ENCODE results near the gene PWWP2B. TPM values are rescaled to one million over a fixed set of nuclear protein-coding genes. Genes with fewer than 3 reads are reported as not detected.

PWWP2B gene
- total RNA-seq, 6 experiments from 2014 or later = 3.0 to 12.2 (median 5.1) TPM

DNA sequence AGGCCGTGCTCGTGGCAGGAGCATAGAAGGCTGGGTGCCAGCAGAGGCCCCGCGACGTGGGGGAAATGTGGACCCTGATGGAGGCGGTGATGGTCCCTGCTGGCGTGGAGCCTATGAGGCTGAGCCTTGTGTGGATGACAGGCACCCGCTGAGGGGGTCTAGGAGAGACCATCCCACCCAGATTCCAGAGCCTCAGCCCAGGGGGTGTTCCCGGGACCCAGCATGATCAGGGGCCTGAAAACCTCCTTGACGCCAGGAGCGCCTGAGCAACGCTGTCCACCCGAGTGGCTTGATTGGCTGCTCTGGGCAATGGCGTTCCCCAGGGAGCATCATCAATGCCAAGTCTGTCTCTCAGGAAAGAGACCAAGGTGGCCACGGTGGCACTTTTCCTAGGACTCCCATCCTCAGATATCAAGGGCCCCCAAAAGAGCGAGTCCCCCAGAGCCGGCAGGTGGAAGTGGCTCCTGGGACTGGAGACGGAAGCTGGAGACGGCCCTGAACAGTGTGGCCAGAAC, 61.1 kb downstream of the PWWP2B start:
- H3K4me3 ChIP-seq = no peak overlapping the region

DNA sequence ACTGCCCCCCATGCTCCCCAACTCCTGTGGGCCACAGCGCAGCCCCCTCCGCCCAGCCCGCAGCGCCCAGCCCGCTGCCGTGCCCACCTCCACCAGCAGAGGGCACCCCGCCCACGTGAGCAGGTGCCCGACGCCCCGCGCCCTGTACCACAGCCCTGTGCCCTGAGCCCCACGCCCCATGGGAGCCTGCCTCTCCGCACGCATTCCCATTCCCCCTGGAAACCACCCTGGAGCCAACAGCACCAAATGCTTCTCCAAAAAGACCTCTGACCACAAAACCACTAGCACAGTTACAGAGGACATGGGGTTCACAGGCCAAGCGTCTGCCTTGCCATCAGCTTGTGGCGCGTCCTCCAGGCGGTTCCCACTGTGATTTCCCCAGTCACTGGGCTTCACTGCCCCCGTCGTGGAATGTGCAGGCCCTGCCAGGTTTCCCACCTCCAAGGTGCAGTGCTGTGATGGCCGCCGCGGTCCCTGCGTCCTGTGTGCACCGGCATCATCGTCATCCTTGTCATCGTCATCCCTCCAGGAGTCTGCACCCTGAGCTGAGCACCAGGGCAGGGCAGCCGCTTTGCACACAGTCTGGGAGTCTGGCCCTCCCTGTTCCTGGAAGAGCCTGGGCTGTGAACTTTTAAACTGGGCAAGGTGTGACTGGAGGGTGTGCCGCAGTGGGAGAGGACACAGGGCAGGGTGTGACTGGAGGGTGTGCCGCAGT, 61.7 kb downstream of the PWWP2B start:
- H3K9me3 ChIP-seq = no peaks in the 10 kb centered on the region
- intact Hi-C loops (cut with DNase I) = loop anchor here (5.0 kb wide), 4 partner anchors 76 to 236 kb away; no protein-coding TSS in a partner anchor
- ATAC-seq (peak; percentile 65 to 78 (median 76)), DNase-seq (peak; percentile 58 to 76 (median 70))
- TF ChIP-seq POLR2A (IDR thresholded peaks at IDR 0.05) (no peak), CTCF (IDR thresholded peaks at IDR 0.05) (peak; percentile 90 to 95 (median 92))
- WGBS (ENCODE audit: insufficient coverage, low coverage, low lambda C conversion rate, missing lambda C conversion rate) = 62% methylated on average over 11 of the region's 31 CpGs
- H3K27me3 ChIP-seq = no peaks in the 10 kb centered on the region
- H3K36me3 ChIP-seq = no peaks in the 10 kb centered on the region
- no peak overlapping the region for H3K4me3 ChIP-seq
- peaks cover 0 to 16% (median 5%) of the 10 kb centered on the region in 4 donors for H3K4me1 ChIP-seq
- H3K27ac ChIP-seq = no peak overlapping the region

More for the DNA sequence above, 61.1 kb downstream of the PWWP2B start:
- WGBS (ENCODE audit: insufficient coverage, low coverage, low lambda C conversion rate, missing lambda C conversion rate) = 47% methylated on average over 8 of the region's 19 CpGs
- intact Hi-C loops (cut with DNase I) = loop anchor here (5.0 kb wide), 4 partner anchors 76 to 236 kb away; no protein-coding TSS in a partner anchor
- no peaks in the 10 kb centered on the region for H3K9me3 ChIP-seq
- TF ChIP-seq POLR2A (IDR thresholded peaks at IDR 0.05) (no peak), CTCF (IDR thresholded peaks at IDR 0.05) (no peak)
- H3K27me3 ChIP-seq = no peaks in the 10 kb centered on the region
- DNase-seq = no peak
- H3K36me3 ChIP-seq = no peaks in the 10 kb centered on the region
- H3K27ac ChIP-seq = no peak overlapping the region
- peaks cover 0 to 21% (median 7%) of the 10 kb centered on the region in 4 donors for H3K4me1 ChIP-seq
- ATAC-seq = no peak

DNA sequence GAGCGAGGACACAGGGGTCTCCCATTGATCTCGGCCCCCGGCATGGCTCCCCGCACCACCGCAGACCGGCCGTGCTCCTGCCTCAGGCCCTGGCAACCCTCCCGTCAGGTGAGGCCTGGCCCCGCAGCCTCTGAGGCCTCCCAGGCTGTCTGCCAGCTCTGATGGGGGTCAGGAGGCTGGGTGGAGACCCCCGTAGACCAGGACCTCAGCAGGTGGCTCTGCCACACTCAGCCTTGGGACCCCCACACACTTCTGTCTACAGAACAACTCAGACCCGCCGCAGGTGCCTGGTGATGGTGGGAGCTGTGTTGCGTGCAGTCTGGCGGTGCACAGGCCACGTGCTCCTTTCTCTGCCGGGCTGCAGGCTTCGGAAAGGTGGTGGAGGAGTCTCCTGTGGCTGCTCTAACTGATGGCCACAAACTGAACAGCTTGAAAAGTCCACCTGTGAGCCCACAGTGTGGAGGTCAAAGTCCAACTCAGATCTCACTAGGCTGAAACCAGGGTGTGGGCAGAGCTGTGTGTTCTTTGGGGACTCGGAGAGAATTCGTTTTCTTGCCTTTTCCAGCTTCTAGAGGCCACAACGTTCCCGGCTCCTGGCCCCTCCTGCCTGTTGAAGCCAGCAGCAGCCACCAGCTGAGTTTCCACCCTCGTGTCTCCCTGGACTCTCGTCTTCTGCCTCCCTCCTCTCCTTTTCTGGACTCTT, 62.5 kb downstream of the PWWP2B start:
- 49% methylated on average over 3 of the region's 23 CpGs for WGBS (ENCODE audit: insufficient coverage, low coverage, low lambda C conversion rate, missing lambda C conversion rate)
- peak; percentile 61 to 69 (median 67) for ATAC-seq
- H3K27ac ChIP-seq = no peak overlapping the region
- H3K27me3 ChIP-seq = no peaks in the 10 kb centered on the region
- no peaks in the 10 kb centered on the region for H3K36me3 ChIP-seq
- TF ChIP-seq CTCF (IDR thresholded peaks at IDR 0.05) = no peak
- no peak for TF ChIP-seq POLR2A (IDR thresholded peaks at IDR 0.05)
- intact Hi-C loops (cut with DNase I) = loop anchor here (5.0 to 10.0 kb wide), 6 partner anchors 75 to 237 kb away; partner anchors contain the start of gene INPP5A (in 1 of the 2)
- peak; percentile 28 to 56 (median 51) for DNase-seq
- H3K4me3 ChIP-seq = no peak overlapping the region
- peaks cover 0 to 16% (median 5%) of the 10 kb centered on the region in 4 donors for H3K4me1 ChIP-seq
- no peaks in the 10 kb centered on the region for H3K9me3 ChIP-seq

- Histone ChIP-seq H3K9me3 (no peaks in the 10 kb centered on the region), H3K27ac (no peak overlapping the region), H3K27me3 (no peaks in the 10 kb centered on the region), H3K4me3 (no peak overlapping the region), H3K4me1 (peaks cover 0 to 16% (median 5%) of the 10 kb centered on the region in 4 donors), H3K36me3 (no peaks in the 10 kb centered on the region)
- intact Hi-C loops (cut with DNase I) = loop anchor here (5.0 to 10.0 kb wide), 3 partner anchors 75 to 172 kb away; partner anchors contain the start of gene INPP5A (in 1 of the 2)
- TF ChIP-seq POLR2A (IDR thresholded peaks at IDR 0.05) = no peak
- TF ChIP-seq CTCF (IDR thresholded peaks at IDR 0.05) = no peak
- ATAC-seq (no peak), DNase-seq (peak; percentile 16 to 53 (median 45))
- no CpG with 5 or more reads among the region's 15 CpGs for WGBS (ENCODE audit: insufficient coverage, low coverage, low lambda C conversion rate, missing lambda C conversion rate)
Measured at GRCh38 chr10:132460071-132460470, 63.1 kb downstream of the PWWP2B start.
